Small intestine (tissue), 16 donors: Measurements from ENCODE around the gene AFF1. TPM values are rescaled to one million over a fixed set of nuclear protein-coding genes. Genes with fewer than 3 reads are reported as not detected.

Experiments used
- DNase-seq, 2 donors: peaks; one replicate each; pipeline versions ENCODE4 v3.0.0 to v3.0.0-alpha.2; 2013
- FAIRE-seq: peaks from 2 replicates; lab custom pipeline; 2012; peaks lifted over from hg19 to GRCh38; lab: Jason Lieb, UNC
- H3K27ac ChIP-seq, 3 donors: one replicate each; pipeline ENCODE4 v1.5.1; 2013; ENCODE audit warnings: low read length in 2 of 3, mild to moderate bottlenecking in 2 of 3, control low read depth in 1 of 3, inconsistent platforms in 1 of 3, low read depth in 1 of 3, moderate library complexity in 1 of 3
- H3K27me3 ChIP-seq, 3 donors: one replicate each; pipeline ENCODE4 v1.6.1; 2013; ENCODE audit warnings: low read length in 3 of 3, inconsistent platforms in 1 of 3; ENCODE audit not compliant: control insufficient read depth in 3 of 3, insufficient read depth in 3 of 3
- H3K36me3 ChIP-seq, 3 donors: one replicate each; pipeline ENCODE4 v1.6.1; 2013; ENCODE audit warnings: low read length in 3 of 3, inconsistent platforms in 1 of 3, low read depth in 1 of 3, mild to moderate bottlenecking in 1 of 3, moderate library complexity in 1 of 3; ENCODE audit not compliant: control insufficient read depth in 3 of 3, insufficient read depth in 2 of 3
- H3K4me1 ChIP-seq, 3 donors: one replicate each; pipeline ENCODE4 v1.6.1; 2013; ENCODE audit warnings: low read length in 2 of 3, inconsistent platforms in 1 of 3, low read depth in 1 of 3, mild to moderate bottlenecking in 1 of 3, moderate library complexity in 1 of 3; ENCODE audit not compliant: control insufficient read depth in 3 of 3, insufficient read depth in 2 of 3
- H3K4me3 ChIP-seq, 3 donors: one replicate each; pipeline ENCODE4 v1.5.1; 2013; ENCODE audit warnings: low read length in 3 of 3, control low read depth in 1 of 3, inconsistent platforms in 1 of 3, low read depth in 1 of 3, mild to moderate bottlenecking in 1 of 3, moderate library complexity in 1 of 3
- H3K9me3 ChIP-seq, 2 donors: one replicate each; pipeline ENCODE4 v1.6.1; 2013; ENCODE audit warnings: low read depth in 1 of 2, low read length in 1 of 2; ENCODE audit not compliant: control insufficient read depth in 2 of 2, insufficient read depth in 1 of 2
- WGBS, 3 donors: extraction: QIAGEN DNeasy Blood & Tissue Kit; methylation state at CpG; one replicate each; pipeline ENCODE4 v1.1.7; 2013; 5-methylcytosine and 5-hydroxymethylcytosine counted together
- long read RNA-seq, 10 donors: transcript quantifications; one replicate each; lab custom pipeline, GENCODE V29; 2026
- polyA plus RNA-seq, 4 donors: library from polyadenylated mRNA; stranded (reverse) in 3 of 4; unstranded in 1 of 4; fragments of 200-250 nt in 3 of 4; fragments of 120-200 nt in 1 of 4; gene quantifications; one replicate each; pipeline versions ENCODE4 v1.2.1 to v1.2.3, GENCODE V29; 2013
- donor health status: healthy with polysubstance abuse.
- donor health status: control.
- donor health status: control.
- donor health status: Bipolar disorder and iron deficiency.
- donor health status: healthy.

The AFF1 gene, protein sequence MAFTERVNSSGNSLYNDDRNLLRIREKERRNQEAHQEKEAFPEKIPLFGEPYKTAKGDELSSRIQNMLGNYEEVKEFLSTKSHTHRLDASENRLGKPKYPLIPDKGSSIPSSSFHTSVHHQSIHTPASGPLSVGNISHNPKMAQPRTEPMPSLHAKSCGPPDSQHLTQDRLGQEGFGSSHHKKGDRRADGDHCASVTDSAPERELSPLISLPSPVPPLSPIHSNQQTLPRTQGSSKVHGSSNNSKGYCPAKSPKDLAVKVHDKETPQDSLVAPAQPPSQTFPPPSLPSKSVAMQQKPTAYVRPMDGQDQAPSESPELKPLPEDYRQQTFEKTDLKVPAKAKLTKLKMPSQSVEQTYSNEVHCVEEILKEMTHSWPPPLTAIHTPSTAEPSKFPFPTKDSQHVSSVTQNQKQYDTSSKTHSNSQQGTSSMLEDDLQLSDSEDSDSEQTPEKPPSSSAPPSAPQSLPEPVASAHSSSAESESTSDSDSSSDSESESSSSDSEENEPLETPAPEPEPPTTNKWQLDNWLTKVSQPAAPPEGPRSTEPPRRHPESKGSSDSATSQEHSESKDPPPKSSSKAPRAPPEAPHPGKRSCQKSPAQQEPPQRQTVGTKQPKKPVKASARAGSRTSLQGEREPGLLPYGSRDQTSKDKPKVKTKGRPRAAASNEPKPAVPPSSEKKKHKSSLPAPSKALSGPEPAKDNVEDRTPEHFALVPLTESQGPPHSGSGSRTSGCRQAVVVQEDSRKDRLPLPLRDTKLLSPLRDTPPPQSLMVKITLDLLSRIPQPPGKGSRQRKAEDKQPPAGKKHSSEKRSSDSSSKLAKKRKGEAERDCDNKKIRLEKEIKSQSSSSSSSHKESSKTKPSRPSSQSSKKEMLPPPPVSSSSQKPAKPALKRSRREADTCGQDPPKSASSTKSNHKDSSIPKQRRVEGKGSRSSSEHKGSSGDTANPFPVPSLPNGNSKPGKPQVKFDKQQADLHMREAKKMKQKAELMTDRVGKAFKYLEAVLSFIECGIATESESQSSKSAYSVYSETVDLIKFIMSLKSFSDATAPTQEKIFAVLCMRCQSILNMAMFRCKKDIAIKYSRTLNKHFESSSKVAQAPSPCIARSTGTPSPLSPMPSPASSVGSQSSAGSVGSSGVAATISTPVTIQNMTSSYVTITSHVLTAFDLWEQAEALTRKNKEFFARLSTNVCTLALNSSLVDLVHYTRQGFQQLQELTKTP
- 10 to 100 TPM in 2 of 4 donors, 1 to 10 TPM in 2; 5.4 to 50.7 (median 10.4) TPM for polyA plus RNA-seq
- long read RNA-seq, donor 1, partial matches to known transcripts: 6 of 6 reads
- long read RNA-seq, donor 1, other reads (novel, unspliced or antisense): 0 of 6 reads
- long read RNA-seq, donor 2: 0 reads
- long read RNA-seq, donor 3: 0 reads
- long read RNA-seq, donor 4: 0 reads
- long read RNA-seq, donor 5: 0 reads
- long read RNA-seq, donor 6: 0 reads
- long read RNA-seq, donor 7, partial matches to known transcripts: 0 of 2 reads
- long read RNA-seq, donor 7, other reads (novel, unspliced or antisense): 0 of 2 reads
- long read RNA-seq, donor 8: 0 reads
- long read RNA-seq, donor 9: 0 reads
- long read RNA-seq, donor 10, partial matches to known transcripts: 0 of 1 reads
- long read RNA-seq, donor 10, other reads (novel, unspliced or antisense): 0 of 1 reads

DNA sequence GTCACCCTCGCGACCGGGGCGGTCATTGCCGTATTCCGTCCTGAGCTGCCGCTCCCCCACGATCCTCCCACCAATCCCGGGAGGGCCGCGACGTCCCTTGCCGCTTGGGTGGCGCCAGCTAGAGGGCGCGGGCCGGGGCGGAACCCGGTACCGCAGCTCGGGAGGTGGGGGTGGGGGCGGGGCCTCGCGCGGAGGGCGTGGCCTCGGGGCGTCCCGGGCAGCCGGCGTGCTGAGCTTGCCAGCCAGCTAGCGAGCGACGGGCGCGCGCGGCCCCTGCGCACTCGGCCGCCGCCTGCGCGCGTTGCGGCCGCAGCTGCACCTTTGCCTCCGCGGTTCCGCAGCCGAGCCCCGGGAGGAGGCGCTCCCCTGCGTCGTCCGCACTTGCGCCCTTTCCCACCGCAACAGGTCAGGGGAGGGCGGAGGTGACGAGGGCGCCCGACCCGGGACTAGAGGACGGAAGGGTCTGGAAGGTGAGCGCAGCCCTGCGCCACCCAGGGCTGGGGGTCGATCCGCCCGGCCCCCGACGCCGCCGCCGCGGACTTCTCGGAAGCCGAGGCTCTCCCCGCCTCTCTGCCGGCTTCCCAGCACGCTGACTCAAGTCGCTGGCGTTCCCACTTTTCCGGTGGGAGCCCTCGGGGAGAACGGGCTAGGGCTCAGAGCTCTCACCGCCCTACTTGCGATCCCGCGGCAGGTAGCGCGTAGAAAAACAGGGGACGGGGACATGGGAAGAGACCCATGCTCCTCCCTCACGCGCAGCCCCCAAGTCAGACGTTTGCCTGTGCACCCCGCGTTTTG is at the start of gene AFF1:
TSS of gene AFF1 (plus strand) at position 241 of the 795 bp plus-strand sequence. CDS start 13,523 bp downstream, outside the sequence.
- Histone ChIP-seq H3K27ac (peak within 1 kb of the TSS; percentile 93 to 98 (median 96)), H3K4me3 (peak within 1 kb of the TSS; percentile 79 to 93 (median 83)), H3K9me3 (no peaks in the 10 kb centered on the region), H3K4me1 (peaks cover 6 to 23% (median 17%) of the 10 kb centered on the region in 3 donors), H3K27me3 (no peaks in the 10 kb centered on the region), H3K36me3 (peaks cover 0 to 7% (median 5%) of the 10 kb centered on the region in 3 donors)
- 0 to 1% (median 0%) methylated on average over 66 to 97 of the region's 97 CpGs for WGBS, 3 donors
- DNase-seq (peak; percentile 94 to 98), FAIRE-seq (no peak)

DNA sequence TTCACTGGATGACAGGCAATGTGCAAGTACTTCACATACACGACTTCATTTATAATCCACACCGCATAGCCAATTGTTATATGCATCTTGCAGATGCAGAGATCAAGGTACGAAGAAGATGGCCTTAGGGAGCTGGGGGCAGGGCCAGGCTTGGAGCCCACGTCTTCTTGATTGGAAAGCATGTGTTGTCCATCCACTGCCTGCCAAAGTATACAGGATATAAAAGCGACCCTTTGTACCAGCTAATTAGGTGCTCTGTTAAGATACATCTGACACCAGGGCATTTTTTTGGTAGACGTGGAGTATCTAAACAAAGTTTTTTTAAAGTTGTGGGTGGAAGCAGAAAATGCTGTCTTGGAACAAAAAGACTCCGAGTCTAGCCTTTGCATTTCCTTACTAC is 44.0 kb upstream of the AFF1 start:
- FAIRE-seq (no peak), DNase-seq (peak in 1 of 2 donors; percentile 9)
- no peaks in the 10 kb centered on the region for H3K9me3 ChIP-seq
- no peaks in the 10 kb centered on the region for H3K36me3 ChIP-seq
- H3K27me3 ChIP-seq: no peaks in the 10 kb centered on the region
- no peaks in the 10 kb centered on the region for H3K4me1 ChIP-seq
- 21 to 65% (median 36%) methylated on average over 7 of the region's 7 CpGs for WGBS, 3 donors
- no peak overlapping the region for H3K4me3 ChIP-seq
- H3K27ac ChIP-seq: no peak overlapping the region

DNA sequence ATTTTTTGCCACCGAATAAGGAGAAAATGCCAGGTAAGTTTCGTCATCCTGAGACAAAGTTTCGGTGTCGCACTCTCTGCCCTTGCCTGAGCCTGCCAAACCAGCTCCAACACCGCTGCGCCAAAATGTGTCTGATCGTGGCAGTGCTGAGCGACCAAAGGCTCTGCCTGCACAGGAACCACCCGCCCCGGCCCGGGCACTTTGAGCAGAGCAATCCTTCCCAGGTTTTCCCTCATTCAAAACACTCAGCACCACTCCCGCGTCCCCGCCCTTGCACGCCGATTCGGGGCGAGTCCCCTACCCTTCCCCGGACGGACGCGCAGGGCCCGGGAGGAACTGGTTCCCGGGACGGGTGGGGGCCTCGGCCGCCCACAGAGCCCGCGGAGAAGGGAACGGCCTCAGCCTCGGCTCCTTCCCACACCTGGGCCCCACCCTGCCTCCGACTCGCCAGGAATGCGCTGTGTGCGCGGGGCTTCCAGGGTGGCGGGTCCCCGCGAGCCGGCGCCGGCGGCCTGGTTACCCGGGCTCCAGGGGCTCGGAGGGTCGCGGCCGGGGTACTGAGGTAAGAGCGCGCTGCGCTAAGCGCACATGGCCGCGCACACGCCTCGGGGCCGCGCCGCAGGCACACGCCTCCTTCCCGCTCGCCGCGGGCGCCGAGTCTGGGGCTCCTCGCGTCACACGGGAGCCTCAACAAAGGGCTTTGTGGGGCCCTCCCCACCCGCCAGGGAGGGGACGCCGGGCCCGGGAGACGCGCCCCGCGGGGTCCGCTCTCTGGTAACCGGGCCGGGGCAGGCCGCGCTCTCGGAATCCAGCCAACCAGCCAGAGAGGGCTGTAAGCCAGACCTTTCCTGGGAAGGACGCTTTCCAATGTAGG is 42.8 kb upstream of the AFF1 start, which contains the start of gene C4orf36:
TSS of gene C4orf36 (minus strand) at position 661 of the 874 bp plus-strand sequence. CDS start 902 bp downstream, outside the sequence.
- H3K27me3 ChIP-seq: no peaks in the 10 kb centered on the region
- H3K27ac ChIP-seq: peak within 1 kb of the TSS in 1 of 3 donors; percentile 21
- peak; percentile 61 to 87 for DNase-seq
- FAIRE-seq: no peak
- H3K4me1 ChIP-seq: no peaks in the 10 kb centered on the region
- H3K4me3 ChIP-seq: peak within 1 kb of the TSS; percentile 47 to 67 (median 66)
- H3K36me3 ChIP-seq: no peaks in the 10 kb centered on the region
- WGBS, 3 donors: 1 to 2% (median 1%) methylated on average over 70 to 84 of the region's 84 CpGs
- no peaks in the 10 kb centered on the region for H3K9me3 ChIP-seq

DNA sequence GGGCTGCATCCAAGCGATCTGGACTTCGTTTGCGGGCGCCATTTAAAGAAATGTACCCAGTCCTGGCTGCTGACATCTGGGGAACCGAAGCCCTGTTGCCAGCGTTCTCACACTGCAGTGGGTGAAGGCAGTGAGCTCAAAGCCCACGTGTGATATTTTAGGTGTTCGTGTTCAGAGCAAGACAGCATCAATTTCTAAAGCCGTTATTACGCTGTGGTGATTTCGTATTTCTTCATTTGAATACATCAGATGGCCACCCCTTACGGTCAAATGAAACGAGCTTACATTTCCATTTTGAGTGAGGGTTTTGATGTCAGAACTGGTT is 42.2 kb upstream of the AFF1 start:
- Histone ChIP-seq H3K36me3 (no peaks in the 10 kb centered on the region), H3K4me1 (no peaks in the 10 kb centered on the region), H3K27ac (no peak overlapping the region), H3K4me3 (peak overlapping the region in 2 of 3 donors; percentile 66 to 67), H3K27me3 (no peaks in the 10 kb centered on the region), H3K9me3 (no peaks in the 10 kb centered on the region)
- DNase-seq (no peak), FAIRE-seq (no peak)
- WGBS, 3 donors: 11 to 14% (median 14%) methylated on average over 13 of the region's 13 CpGs

DNA sequence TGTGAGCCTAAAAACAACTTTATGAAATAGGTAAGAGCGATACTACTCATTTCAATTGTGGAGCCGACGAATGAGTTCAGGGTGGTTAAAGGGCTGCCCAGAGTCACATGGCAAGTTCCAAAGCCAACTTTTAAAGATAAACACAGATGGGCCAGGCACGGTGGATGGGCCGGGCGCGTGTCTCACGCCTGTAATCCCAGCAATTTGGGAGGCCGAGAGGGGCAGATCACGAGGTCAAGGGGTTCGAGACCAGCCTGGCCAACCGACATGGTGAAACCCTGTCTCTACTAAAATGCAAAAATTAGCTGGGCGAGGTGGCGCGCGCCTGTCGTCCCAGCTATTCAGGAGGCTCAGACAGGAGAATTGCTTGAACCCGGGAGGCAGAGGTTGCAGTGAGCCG is 41.7 kb upstream of the AFF1 start:
- DNase-seq (no peak), FAIRE-seq (no peak)
- Histone ChIP-seq H3K27ac (no peak overlapping the region), H3K9me3 (no peaks in the 10 kb centered on the region), H3K36me3 (no peaks in the 10 kb centered on the region), H3K4me1 (no peaks in the 10 kb centered on the region), H3K4me3 (no peak overlapping the region), H3K27me3 (no peaks in the 10 kb centered on the region)
- 85 to 91% (median 89%) methylated on average over 19 of the region's 19 CpGs for WGBS, 3 donors

DNA sequence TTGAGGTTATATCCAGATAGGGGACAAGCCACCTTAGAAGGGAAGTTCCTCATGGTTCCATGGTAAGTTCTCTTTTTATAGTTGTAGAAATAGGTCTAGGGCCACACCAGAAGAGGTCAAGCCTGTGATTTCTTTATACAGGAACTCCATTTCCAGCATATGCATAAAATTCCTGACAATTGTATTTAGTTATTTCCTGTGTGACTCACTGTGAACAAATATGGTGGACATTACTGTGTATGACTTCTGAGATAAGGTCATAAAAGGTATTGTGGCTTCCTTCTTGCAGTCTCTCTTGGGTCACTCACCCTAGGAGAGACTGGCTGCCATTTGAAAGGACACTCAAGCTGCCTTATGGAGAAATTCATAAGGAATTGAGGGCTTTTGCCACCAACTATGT is 40.4 kb upstream of the AFF1 start:
- Histone ChIP-seq H3K4me3 (no peak overlapping the region), H3K27me3 (no peaks in the 10 kb centered on the region), H3K9me3 (no peaks in the 10 kb centered on the region), H3K36me3 (no peaks in the 10 kb centered on the region), H3K27ac (no peak overlapping the region), H3K4me1 (no peaks in the 10 kb centered on the region)
- DNase-seq (peak in 1 of 2 donors; percentile 10), FAIRE-seq (no peak)
